HS-5 (cell line): Measurements from ENCODE around the gene IL1B.
"Not testable (repeated sequence)": the region's sequence is repeated elsewhere in the genome, so short reads cannot be mapped to it uniquely, and the experiment has no call there.

Experiments
- DNase-seq: peaks from one replicate; pipeline ENCODE4 v3.0.0-alpha.2; 2012; ENCODE audit warnings: low read depth

Gene IL1B

DNA sequence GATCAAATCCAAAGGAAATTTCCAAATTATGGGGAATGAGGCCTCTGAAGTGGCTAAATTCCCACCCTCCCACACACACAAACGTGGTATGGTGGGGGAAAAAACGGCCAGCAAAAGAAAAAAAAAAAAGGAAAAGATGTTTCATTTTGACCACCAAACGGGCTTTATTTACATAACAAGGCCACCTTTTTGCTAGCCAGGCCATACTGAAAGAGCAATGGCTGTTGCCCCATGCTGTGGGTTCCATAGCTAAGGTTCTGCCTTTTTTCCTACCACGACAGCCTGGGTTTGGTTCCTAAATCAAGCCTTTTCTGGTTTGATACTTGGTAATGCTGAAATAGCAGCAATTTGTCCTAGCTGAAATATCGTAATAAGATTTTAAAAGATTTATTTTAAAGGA lies 14.0 kb upstream of the IL1B start:
- no peak for DNase-seq

DNA sequence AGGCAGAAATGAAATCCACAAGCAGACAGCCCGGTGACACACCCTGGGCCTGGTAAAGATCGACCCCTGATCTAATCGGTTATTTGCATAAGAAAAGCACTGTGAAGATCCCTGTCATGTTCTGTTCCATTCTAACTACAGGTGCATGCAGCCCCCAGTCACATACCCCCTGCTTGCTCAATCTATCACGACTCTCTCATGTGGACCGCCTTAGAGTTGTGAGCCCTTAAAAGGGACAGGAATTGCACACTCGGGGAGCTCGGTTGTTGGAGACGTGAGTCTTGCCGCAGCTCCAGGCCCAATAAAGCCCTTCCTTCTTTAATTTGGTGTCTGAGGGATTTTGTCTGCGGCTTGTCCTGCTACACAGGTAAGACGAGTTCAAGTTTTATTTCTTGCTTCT lies 13.4 kb upstream of the IL1B start:
- no peak for DNase-seq

DNA sequence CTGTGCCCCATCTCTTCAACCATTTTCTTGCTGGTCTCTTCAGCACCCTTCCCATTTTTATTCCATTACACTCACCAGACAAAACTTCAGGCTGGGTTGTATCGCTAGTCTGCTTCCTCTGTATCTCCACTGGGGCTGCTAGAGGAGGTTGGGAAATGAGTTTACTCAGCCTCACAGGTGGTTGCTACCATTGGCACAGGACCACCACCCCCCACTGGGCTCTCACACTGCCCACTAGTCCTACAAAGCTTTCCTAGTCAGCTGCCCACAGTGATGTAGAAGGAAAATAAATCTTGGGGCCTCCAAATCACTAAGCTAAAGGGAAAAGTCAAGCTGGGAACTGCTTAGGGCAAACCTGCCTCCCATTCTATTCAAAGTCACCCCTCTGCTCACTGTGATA lies 12.3 kb upstream of the IL1B start:
- DNase-seq: no peak

DNA sequence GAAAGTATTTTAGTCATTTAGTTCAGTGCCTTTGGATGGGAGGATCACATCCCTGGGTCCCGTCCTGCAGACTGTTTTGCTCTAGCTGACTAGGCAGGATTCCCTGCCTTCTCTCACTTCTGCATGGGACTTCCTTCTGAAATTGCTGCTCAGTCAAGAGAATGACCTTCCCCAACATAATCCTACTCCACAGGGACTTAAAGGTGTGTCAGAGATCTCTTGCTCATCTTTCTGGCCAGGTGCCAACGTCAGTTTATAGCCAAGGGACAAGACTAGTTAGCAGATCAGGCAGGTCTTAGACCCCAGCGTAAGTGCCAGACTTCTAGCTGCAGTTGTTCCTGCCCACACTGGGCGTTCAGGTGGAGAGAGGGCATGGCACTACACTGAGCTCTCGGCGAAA lies 9.5 kb upstream of the IL1B start:
- no peak for DNase-seq

DNA sequence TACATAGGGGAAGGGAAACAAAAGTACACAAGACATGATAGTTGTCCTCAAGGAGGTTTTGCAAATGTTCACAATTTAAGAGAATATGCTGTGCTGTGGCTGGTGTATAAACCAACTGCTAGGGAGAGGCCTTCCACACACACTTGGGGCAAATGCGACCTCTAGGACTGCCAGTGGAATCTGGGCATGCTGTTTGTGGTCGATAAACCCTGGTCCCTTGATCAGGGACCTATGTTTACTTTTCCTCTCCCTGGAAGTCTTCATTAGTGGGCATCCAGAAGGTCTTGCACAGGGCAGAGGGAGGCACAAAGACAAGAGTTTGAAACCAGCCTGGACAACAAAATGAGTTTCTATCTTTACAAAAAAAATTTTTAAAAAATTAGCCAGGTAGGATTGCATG lies 7.3 kb upstream of the IL1B start:
- DNase-seq: no peak

DNA sequence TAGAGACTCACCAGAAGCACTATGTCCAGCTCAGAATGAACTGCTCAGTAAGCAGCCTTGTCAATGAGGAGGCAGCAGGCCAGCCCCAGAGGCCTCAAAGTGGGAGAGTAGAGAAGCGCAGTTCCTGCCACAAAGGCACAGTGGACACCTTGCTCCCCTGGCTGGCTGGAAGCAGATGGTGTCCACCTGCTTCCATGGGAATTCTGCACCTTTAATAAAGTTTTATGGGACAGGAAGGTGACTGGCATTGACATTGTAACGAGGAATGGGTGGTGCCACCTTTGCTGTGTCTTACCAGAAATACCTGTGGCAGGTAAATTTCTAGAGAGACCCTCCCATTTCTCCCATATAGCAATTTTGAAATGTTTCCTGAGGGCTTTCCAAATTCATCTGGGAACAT lies 6.7 kb upstream of the IL1B start:
- DNase-seq: no peak

DNA sequence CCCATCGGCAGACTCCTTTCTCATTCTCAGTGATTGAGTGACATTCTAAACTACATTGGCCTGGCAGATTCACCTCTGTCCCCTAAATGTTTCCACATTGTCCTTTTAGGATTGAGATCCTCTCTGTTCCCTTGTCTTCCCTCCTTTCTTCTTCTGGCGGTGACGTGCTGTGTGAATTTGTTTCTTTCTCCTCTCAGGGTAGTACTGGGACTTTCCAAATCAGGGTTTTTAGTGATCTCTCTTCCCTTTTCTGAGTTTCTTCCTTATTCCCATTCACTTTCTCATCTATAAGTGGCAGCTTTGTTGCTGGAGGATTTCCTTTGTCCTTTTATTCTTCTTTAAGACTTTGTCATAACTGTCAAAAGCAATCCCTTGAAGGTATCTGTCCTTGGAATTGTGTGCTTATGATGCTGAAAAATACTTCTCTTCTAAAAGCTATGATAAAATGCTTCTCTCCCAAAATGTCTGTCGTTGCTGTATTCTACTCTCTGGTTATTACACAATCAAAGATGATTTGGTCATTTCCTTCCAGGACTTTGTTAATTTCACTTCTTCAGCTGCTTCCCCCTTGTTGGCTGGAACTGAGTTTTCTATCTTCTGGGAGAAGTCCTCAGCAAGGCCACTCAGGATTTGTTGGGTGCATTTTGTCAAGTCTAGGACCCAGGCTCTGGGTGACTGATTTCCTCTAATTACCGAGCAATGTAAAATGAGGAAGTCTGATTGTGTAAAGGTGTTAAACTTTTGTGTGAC lies 4.9 kb upstream of the IL1B start:
- DNase-seq: no peak

DNA sequence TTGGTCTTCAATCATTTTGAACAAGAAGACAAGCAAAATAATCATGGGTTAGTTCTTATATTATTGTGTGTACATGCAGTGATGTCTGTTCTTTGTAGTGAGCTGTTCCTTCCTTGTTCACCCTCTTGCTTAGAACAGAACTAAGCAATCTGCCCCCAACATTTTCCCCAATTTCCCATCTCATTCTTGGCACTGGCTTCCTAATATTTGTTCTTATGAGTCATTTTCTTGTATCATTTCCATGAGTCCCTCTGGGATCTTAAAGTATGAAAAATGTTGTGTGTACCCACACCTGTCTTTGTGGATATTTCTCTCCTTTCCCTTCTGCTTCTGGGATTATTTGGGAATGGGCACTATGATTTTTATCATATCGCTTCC lies 3.5 kb upstream of the IL1B start:
- no peak for DNase-seq

DNA sequence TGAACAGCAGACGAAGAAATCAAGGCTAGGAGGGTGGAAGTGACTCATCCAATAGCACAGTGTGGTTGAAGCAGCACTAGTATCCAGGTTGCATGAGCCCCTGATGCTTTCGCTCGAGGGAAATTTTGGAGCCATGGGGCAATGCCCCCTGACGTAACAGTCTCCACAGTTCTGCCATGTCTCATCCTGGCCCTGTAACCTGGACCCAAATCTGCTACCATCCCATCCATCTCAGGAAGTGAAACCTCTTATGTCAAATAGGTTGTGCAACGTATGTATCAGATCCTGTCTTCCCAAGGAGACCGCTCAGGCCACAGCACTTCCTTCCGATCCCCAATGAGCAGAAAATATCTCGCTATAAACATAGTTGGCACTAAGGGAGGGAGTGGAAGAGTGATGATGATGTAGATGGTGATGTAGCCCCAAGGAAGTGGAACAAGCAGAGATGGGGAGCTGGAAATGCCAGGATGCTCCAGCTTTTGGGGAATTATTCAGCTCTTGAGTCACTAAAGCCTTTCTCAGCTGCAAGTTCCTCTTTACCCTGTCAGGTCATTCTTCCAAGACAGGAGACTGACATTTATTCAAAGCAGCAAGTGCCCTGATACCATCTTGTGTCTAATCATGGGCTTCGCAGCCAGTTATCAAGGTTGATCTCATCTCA lies 3.0 kb upstream of the IL1B start:
- DNase-seq: no peak

DNA sequence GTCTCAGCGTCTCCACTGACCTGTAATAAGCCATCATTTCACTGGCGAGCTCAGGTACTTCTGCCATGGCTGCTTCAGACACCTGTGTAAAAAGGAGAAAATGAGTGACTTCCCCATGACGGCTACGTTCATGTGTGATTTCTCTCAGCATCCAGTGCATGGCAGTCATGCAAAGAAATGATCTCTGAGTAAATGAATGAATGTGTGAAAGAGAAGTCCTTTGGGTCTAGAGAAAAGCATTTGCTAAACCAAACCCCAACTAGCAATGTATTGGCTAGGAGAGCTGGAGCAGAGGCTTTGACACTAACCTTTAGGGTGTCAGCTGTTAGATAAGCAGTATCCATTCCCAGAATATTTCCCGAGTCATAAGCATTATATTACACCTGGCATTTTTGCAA lies 417 bp downstream of the IL1B start:
- no peak for DNase-seq

DNA sequence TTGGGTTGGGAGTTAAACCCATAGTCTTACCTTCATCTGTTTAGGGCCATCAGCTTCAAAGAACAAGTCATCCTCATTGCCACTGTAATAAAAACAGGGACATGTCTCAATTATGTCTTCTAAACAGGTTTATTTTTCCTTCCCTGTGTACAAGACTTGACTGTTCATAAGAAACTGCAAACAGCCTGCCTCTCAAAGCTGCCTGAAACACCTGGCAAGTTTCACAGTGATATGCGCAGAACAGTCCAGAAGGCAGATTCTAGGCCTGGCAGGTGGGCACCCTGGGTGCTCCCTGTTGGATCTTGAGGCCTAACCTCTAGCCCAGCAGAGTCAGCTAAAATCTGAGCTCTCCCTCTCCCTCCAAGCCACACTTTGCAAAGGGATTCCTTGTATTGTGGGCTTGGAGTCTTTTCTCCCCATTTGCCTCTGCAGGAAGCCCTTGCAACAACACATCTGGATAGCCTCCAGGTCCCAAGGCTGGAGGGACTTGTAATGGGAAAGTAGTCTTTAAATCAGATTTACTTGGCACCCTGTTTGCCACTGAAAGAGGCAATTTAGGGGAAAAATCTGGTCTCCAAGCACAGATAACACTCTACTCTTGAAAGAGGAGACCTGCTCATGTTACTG lies 930 bp downstream of the IL1B start:
- DNase-seq: no peak

DNA sequence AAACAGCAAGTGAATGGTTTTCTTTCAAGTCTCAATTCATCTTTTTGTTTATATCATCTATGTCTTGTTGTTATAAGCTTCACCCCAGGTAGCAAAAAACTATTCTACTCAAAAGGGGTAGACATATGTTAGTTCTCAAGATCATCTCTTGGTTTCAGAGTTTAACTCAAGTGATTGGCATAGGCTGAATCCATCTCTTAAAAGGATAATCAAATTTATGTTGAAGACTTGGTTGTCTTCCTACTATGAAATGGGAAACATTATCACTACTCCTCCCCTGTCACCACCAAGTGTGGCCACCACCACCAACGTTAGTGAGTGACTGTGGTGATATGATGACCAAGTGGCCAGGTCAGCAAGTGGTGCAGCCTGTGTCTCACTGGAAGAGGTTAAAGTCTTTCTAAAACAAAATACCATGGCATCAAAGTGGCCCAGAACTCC lies 1.5 kb downstream of the IL1B start:
- no peak for DNase-seq

DNA sequence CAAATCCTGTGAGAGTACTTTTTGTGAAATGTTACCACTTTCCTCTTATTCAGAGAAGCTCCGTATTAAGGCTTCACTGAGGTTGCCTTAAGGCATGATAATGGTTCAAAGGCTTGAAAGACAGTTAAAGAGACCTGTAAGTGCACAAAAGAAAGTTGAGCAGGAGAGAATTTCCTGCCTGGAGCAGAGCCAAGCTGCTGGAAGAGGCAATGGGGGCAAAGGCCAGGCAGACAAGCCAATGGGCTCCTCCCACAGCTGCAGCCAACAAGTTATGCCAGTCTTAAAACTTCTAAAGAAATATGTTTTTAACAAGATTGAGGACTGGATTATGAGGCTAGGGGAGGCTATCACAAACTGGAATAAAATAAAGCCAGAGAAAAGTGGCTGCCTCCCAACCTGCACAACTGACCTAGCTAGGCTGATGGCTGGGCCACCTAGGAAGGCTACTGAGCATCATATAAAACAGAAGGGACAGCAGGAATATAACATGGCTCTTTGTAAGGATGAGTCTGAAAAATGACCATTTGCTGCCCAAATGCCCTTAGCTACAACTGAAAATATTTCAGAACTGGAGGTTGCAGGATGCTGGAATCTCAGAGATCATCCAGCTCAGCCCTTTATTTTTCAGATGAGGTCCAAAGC lies 2.1 kb downstream of the IL1B start:
- no peak for DNase-seq

DNA sequence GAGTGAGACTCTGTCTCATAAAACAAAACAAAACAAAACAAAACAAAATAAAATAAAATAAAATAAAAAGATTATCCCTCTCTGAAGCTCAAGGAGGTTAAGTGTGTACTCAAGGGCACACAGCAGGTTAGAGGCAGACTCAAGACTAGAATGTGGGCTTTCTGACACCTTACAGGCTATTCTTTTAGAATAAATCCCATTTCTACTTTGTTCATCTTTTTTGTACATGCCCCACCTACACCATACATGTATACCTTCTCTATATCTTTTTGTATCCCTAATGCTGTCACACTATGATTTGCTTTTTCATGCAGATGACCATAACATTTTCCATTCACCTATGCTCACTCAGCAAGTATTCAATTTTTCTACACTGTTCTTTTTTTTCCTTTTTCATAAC lies 2.6 kb downstream of the IL1B start:
- no peak for DNase-seq

DNA sequence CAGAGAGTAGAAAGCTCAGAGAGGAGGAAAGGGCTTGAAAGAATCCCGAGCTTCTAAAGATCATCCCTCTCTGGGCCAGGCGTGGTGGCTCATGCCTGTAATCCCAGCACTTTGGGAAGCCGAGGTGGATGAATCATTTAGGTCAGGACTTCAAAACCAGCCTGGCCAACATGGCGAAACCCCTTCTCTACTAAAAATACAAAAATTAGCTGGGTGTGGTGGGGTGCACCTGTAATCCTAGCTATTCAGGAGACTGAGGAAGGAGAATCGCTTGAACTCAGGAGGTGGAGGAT lies 3.0 kb downstream of the IL1B start:
- not testable (repeated sequence) for DNase-seq

DNA sequence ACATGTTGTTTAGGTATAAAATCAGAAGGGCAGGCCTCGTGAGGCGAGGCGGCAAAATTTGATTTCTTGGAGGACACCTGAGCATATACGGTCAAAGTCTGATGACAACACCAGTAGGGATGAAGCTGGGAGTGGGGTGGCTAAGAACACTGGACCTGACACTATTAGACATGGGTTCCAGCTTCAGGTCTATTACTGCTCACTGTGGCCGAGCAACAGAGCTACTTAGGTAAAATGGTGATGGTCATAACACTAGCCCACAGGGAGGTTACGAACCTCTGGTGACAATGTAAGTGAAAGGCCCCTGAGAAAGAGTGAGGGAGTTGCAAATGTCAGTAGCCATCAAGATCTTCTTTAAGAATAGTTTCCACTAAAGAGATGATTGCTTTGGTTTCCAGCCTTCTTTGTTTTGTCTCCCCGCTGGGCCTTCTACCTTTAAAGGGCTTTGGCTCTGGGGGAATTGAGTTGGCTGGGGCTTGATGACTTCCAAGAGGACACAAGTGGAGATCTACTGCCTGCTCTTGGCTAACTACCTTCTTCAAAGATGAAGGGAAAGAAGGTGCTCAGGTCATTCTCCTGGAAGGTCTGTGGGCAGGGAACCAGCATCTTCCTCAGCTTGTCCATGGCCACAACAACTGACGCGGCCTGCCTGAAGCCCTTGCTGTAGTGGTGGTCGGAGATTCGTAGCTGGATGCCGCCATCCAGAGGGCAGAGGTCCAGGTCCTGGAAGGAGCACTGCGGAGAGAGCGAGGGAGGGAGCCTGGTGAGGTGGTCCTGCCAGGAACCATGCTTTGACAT lies 3.5 kb downstream of the IL1B start:
- no peak for DNase-seq

DNA sequence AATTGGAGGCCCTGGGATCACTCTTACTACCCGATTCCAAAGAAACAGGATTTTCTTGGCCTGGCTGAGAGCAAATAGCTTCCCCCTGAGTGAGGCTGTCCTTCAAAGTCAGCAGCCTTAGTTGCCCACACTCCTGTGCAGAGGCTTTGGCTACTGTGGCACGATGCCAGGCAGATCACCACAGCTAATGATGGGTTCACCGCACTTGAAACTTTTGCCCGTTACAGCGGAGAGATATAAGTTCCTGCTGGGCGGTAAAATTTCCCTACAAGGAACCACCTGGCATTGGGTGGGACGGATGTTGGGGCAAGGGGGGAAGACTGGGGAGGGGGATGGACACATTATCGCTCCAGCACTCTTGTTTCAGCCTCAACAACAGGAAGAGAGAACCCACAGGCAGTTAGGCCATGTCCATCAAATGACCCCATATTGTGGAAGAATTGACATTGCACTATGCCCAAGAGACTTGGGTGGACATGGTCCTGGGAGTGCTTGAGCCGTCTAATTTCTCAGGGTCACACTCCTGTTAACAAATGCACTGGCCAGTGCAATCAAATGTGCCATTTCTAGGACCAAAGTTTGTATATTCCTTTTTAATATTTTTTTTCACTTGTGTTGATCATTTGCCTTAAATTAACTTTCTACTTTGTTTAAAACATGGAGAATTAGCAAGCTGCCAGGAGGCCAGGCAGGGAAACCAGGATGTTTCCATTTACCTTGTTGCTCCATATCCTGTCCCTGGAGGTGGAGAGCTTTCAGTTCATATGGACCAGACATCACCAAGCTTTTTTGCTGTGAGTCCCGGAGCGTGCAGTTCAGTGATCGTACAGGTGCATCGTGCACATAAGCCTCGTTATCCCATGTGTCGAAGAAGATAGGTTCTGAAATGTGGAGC lies 4.4 kb downstream of the IL1B start:
- no peak for DNase-seq

DNA sequence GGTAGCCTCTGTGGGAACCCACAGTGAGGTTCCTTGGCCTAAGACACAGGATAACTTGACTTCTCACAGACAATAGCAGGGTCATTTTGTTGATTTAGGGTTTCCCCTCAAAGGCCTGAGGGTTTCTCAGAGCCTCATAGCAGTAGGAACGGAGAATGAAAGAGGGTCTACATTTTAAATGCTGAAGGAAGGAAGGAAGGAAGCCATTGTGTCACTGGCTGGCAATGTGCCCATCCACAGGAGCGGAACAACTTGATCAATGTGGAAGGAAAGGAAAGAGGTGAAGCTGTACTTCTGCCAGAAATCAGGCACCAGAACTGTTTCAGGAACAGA lies 5.1 kb downstream of the IL1B start:
- no peak for DNase-seq

DNA sequence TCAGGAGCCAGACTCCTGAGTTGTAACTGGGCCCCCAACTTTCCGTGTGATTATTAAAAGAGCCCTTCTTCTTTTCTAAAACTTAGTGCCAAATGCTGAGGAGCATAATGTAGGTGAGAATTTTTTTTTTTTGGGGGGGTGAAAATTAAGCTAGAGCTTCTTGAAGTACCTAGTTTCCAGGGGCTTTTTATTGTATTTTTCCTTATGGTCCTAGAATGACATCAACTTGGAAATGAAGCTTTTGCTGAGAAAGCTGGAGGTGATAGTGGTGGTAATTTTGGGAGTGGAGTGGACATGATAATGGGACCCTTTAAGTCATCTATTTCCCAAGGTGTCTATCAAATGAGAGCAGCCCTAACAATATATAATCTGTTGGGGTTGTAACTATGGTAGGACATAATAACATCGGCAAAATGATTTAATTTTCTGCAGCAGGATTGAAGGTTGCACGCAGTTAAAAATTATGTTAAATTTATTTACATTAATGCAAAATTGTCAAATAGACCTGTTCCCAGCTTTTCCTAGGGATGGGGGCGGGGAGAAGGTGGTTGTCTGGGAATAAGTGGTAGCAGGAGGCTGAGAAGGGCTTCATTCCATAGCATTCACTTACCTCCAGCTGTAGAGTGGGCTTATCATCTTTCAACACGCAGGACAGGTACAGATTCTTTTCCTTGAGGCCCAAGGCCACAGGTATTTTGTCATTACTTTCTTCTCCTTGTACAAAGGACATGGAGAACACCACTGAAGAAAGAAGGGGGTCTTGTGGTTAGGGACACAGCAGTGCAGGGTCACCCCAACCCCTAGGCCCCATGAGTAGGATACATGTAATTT lies 5.7 kb downstream of the IL1B start:
- DNase-seq: no peak

DNA sequence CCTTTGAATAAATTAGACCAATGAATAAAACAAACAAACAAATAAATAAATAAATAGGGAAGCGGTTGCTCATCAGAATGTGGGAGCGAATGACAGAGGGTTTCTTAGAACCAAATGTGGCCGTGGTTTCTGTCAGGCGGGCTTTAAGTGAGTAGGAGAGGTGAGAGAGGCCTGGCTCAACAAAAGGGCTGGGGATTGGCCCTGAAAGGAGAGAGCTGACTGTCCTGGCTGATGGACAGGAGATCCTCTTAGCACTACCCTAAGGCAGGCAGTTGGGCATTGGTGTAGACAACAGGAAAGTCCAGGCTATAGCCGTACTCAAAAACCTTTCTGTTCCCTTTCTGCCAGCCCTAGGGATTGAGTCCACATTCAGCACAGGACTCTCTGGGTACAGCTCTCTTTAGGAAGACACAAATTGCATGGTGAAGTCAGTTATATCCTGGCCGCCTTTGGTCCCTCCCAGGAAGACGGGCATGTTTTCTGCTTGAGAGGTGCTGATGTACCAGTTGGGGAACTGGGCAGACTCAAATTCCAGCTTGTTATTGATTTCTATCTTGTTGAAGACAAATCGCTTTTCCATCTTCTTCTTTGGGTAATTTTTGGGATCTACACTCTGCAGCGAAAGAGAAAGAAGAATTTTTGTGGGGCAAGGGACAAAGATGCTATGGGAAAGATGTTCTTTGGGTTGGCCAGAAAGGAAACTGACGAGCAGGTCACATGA lies 6.5 kb downstream of the IL1B start:
- DNase-seq: no peak
